HG03064 (cell line): ENCODE data around the gene DACH1.

Experiments
- ATAC-seq: cut with Tn5 transposase; IDR thresholded peaks from one replicate; pipeline ENCODE4 v1.9.1; 2021; ENCODE audit warnings: low read depth; ENCODE audit not compliant: unreplicated experiment

Gene DACH1

GRCh38 chr13:71632721-71633120, 234.3 kb downstream of the DACH1 start:
- no peak for ATAC-seq

DNA sequence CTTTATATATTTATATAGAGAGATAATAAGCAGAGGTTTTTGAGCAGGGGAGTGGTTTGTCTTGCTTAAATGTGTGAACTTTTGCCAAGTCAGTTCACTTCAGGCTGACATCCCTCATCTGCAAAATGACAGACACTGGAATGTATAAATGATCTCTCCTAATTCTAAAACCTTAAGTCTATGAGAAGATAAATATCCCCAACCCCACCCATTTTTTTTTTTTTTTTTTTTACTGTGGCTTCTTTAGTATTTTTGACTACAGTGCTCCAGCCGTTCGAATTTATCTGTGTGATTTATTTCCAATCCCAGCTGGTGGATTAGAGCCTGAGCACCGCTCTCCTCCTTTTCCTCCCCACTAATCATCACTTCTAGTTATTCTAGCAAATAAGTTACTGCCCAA, 234.8 kb downstream of the DACH1 start:
- no peak for ATAC-seq

DNA sequence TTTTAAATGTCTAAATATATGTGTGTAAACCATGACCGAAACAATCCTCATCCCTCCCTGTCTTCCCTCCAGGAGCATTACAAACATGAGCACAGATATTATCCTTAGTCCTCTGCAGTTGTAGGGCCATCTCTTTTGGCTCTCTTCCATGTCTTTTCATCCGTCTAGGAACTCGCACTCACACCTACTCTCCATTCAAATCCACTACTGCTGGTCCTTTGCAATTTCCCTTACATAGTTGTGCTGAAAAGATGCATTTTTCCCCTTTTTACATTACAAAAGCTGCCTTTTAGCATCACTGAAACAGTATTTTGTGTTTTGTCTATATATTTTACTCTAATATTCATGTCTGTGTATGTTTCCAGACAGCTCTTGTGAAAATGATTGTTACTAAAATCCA, 237.8 kb downstream of the DACH1 start:
- ATAC-seq: no peak

DNA sequence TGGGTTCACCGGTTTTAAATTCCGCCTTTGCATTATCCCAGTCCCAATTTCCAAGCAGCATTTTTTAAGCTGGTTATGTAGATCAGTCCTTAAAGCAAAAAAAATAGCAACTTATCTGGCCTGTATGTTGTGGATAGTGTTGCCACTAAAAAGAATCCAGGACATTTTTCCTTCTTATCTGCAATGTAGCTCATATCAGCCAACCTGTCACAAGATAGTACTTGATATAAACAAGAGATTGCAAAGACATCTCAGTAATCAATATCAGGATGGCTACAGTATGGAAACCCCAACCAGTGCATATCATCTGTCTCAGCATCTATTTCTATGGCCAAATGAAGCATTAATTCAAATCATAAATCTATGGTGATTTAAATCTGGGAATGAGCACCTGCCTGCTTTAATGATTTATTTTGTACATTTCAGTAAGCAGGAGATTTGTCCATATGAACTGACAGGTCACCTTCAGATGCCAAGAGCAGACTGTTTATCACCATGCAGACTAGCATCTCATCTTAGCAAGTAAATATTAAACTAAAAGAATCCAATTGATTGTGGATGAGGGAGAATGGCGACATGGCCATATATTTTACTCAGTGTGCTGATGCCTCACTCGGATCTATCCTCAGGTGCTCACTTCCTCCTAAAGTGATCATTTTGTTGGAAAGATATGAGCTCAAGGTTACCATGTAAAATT, 240.4 kb downstream of the DACH1 start:
- no peak for ATAC-seq

DNA sequence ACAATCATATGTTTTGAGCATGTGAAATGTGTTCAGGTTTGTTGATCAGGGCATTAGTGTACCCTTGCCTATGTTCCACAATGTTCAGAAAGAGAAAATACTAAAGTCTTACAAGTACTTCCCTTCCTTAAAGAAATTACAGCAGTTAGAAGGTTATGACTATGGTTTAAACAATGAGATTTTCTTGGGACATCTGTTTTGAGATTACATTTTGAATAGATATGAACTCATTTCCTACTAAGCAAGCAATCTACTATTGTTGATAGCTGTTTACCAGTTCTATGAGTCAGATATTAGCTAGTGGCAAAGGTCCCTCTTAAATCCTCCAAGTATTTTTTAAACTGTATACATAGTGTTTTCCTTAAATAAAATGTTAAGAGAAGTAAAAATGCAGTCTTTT, 241.3 kb downstream of the DACH1 start:
- ATAC-seq: no peak

DNA sequence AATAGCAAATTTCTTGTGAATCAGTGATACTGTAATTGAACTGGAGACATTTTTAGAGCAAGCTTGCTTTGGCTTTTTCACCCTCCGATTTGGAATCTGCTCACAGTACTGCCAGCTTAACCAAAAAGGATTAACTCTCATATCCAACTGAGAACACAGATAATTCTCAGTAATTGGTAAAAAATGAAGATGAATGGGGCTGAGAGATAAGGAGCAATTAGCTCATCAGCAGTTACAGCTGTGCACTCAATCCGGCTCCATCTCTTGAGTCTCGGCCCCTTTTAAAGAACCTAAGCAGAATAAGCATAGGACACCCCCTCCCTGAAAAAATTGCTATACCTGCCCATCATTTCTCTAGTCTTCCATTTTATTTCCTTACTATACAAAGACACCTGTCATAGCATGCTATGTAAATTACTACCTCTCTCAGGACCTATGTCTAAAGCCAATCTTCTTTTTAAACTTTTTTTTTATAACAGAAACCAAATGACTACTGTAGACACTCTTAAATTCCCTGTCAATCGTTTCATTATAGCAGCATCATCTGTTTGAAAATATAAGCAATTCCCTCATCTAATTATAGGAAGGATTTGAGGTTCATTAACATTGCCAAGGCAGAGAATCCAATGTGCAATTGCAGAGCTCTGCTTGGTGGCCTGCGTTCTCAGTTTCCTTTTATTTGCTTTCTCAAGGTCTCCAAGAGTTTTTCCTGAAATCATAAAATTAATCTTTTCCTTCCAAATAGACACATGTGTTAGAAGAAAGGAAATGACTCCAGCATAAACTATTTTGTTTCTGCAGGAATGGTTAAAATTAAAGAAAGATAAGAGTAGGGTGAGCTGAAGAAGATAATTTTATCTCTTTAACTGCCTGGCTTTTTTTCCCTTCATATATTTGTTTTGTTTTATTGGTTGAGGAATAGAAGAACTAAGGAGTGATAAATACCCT, 242.1 kb downstream of the DACH1 start:
- no peak for ATAC-seq

GRCh38 chr13:71621174-71622124, 245.6 kb downstream of the DACH1 start:
- ATAC-seq: no peak

DNA sequence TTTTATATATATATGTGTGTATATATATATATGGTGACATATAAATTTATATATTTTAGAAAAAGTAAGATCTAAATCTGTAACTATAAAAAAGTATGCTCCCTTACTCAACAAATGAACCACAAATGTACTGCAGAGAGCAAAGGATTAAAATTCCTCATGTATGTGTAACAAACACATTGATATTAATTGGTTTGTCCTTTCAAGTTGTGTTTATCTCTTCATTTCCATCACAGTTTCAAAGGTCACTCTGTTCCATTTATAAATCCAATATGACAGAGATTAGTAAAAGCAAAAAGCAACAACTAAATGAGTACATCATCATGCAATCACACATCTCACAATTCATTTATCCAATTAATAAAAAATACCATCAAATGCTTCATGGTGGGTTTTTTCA, 247.9 kb downstream of the DACH1 start:
- no peak for ATAC-seq

DNA sequence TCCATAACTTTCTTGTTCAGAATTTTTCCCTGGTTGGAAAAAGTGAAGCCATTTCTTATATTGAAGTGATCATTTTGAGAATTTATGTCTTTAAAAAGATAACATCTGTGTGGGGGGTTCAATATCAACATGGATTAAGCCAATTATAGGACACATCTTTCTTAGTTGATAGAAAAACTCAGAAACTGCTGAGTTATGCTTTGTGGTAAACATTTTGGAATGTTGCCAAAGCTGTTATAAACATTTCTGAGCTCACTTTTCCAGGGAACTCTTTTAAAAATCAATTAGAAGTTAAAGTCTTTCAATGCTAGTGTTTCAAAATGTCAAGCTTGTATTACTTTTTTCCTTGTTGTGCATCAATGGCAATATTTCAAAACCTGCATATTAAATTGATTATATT, 248.8 kb downstream of the DACH1 start:
- no peak for ATAC-seq

DNA sequence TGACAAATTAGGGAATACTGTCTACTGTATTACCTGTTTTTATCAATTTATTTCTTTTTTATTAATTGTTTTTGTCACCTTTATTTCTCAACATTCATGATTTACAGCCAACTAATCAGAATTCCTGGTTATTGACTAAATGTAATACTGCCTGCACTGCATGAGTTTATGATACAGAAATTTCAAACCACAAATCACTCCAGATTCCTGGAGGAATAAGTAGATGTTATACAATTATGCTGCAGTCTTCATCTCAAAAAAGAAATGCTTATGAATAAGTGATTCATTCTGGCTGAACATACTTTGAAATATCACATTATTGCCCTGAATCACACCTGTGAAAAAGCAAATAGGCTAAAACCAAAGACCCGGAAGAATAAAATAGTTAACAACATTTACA, 249.7 kb downstream of the DACH1 start:
- ATAC-seq: no peak

GRCh38 chr13:71613066-71613745, 253.8 kb downstream of the DACH1 start:
- ATAC-seq: no peak

DNA sequence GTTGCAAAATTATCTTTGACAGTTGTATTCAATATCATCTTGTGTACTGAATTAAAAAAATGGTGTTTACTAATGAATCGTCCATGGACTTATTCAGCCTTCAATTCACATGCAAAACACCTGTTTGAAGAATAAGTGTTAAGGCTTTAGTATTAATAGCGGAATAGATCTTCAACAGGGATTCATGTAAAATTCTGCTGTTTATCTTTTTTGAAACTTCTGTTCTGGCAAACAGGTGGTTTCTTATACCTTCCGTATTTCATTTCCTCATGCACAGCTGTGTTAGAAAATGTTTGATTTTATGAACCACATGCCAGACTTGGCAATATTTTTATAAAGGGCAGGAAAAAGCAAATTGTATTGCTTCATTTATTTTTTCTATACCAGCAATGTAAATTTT, 255.7 kb downstream of the DACH1 start:
- ATAC-seq: no peak

- no peak for ATAC-seq
Observed at GRCh38 chr13:71610876-71611275, 256.1 kb downstream of the DACH1 start.

DNA sequence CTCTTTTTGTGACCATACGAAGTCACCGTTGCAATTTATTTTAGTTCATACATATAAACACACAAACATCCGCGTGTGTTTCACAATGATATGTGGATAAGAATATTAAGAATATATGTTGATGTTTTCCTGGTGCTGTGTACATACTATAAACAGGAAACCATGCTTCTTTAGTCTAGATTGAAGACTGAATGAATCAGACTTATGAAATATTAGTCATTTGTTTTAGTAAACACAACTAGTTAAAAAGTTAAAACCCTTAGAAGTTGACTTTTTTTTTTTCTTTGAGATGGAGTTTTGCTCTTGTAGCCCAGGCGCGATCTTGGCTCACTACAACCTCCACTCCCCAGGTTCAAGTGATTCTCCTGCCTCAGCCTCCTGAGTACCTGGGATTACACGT, 257.7 kb downstream of the DACH1 start:
- ATAC-seq: no peak

- no peak for ATAC-seq
Observed at GRCh38 chr13:71607575-71607974, 259.4 kb downstream of the DACH1 start.

DNA sequence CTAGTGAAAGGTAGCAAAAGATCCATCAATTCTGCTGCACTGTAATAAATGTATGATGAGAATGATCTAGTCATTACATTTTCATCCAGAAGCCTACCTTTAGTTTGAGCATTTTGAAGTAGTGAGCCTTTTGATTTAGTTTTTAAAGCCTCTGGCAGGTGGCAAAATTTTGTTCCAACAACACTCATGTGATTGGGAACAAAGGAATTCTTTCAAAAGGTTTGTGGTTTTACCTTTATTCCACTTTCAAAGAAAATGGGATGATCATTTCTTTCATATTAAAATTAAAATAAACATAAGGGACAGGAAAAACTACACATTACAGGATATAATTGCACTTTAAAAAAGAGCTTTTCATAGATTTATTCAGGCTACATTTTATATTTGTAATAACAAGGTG, 260.2 kb downstream of the DACH1 start:
- no peak for ATAC-seq

DNA sequence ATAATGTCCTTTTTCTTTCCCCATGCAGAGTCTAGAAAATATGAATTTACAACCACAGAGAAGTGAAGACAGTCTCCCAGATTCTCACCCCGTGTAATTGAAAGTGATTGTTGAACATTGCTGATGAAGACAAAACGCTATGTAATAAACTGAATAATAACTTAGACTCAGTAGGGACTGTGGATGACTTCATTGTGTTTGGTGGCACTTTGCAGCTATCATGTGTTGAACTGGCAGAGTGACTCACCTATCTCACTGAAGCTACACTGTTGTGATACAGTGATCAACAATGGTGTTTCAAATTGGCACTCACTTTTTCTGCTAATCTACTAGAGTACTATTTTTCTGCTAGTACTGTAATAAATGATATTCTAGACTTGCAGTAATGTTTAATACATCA, 261.3 kb downstream of the DACH1 start:
- no peak for ATAC-seq

DNA sequence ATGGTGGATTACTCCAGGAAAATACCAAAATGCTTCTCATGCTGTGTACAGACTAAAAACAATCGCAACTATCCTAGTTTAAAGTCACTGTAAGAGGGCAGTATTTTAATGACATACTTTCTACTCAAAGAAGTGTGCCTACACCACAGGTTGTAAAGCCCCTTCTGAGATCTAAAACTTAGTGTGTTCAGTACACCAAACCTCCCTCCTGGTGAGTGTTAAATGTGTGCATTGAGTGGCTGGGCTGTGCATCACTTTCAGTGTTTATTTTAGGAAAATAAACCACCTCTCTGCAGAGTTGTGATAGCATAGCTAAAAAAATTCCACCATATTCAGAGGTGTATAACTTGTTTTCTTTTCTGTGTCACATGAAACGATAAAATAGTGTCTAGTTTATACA, 263.7 kb downstream of the DACH1 start:
- ATAC-seq: no peak

DNA sequence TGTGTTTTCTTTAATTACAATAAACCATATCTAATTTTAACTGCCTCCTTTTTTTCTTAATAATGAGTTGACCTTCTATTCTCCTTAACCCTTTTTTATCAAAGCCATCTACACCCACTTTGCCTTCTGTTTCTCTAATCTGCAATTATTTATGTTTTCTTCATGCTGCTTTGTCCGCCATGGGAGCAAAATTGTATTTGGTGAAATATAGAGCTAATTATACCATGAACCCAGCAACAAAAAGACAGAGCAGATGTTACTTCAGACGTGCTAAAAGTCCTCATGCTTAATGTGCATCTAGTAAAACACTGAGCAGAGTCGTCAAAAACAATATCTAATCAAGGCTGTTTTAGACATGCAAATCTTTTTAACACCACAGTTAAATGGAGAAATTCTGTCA, 264.7 kb downstream of the DACH1 start:
- no peak for ATAC-seq

DNA sequence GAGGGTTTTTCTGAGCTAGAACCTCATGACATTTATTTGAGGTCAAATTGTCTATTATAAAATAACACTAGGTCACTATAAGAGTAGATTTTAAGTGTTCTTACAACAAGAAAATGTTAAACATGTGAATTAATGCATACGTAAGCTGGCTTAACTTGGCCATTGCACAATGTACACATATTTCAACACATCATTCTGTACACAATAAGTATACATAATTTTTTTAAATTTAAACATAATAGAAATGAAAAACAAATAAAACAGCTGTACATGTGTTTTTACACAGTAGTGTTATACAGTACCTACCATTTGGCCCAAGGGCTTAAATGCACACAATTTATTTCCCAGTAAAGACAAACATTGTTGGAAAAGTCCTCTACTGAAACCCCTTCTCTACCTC, 269.9 kb downstream of the DACH1 start:
- ATAC-seq: no peak
